ENCODE data around the gene HHATL.

DNA sequence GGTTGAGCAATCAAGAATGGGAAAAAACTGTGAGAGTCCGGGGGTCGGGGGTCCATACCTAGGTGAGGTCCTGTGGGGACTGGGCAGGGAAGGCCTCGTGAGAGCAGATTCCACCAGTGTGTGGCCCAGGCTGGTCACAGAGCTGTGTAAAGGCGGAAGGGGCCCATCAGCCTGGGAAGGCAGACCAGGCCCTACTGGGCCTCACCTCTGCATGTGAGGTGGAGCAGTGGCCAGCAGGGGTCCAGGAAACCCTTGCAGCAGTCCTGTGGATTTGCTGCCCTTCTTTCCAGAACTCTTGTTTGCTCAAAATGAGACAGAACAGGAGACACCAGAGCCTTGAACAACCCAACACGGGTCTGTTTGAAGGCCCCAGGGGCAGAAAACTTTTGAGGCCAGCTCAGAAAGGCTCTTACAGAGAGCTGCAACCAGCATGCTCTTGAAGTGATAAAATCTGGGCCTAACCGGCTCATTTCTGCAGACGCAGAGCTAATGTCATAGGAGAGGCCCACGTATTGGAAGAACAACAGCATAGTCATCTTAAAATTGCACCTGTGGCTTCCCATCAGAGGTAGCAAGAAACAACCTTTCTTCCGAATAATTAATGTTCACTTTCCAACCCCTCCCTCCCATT lies 30.3 kb upstream of the HHATL start:
- no peak for TF ChIP-seq GFI1B (tag by site-specific recombination; IDR thresholded peaks at IDR 0.05)
- TF ChIP-seq, protein P1, sequence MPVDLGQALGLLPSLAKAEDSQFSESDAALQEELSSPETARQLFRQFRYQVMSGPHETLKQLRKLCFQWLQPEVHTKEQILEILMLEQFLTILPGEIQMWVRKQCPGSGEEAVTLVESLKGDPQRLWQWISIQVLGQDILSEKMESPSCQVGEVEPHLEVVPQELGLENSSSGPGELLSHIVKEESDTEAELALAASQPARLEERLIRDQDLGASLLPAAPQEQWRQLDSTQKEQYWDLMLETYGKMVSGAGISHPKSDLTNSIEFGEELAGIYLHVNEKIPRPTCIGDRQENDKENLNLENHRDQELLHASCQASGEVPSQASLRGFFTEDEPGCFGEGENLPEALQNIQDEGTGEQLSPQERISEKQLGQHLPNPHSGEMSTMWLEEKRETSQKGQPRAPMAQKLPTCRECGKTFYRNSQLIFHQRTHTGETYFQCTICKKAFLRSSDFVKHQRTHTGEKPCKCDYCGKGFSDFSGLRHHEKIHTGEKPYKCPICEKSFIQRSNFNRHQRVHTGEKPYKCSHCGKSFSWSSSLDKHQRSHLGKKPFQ (tag by site-specific recombination; IDR thresholded peaks at IDR 0.05), result no peak
- TF ChIP-seq, protein P2, sequence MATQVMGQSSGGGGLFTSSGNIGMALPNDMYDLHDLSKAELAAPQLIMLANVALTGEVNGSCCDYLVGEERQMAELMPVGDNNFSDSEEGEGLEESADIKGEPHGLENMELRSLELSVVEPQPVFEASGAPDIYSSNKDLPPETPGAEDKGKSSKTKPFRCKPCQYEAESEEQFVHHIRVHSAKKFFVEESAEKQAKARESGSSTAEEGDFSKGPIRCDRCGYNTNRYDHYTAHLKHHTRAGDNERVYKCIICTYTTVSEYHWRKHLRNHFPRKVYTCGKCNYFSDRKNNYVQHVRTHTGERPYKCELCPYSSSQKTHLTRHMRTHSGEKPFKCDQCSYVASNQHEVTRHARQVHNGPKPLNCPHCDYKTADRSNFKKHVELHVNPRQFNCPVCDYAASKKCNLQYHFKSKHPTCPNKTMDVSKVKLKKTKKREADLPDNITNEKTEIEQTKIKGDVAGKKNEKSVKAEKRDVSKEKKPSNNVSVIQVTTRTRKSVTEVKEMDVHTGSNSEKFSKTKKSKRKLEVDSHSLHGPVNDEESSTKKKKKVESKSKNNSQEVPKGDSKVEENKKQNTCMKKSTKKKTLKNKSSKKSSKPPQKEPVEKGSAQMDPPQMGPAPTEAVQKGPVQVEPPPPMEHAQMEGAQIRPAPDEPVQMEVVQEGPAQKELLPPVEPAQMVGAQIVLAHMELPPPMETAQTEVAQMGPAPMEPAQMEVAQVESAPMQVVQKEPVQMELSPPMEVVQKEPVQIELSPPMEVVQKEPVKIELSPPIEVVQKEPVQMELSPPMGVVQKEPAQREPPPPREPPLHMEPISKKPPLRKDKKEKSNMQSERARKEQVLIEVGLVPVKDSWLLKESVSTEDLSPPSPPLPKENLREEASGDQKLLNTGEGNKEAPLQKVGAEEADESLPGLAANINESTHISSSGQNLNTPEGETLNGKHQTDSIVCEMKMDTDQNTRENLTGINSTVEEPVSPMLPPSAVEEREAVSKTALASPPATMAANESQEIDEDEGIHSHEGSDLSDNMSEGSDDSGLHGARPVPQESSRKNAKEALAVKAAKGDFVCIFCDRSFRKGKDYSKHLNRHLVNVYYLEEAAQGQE (tag by site-specific recombination; IDR thresholded peaks at IDR 0.05), result no peak
- TF ChIP-seq, protein P3, sequence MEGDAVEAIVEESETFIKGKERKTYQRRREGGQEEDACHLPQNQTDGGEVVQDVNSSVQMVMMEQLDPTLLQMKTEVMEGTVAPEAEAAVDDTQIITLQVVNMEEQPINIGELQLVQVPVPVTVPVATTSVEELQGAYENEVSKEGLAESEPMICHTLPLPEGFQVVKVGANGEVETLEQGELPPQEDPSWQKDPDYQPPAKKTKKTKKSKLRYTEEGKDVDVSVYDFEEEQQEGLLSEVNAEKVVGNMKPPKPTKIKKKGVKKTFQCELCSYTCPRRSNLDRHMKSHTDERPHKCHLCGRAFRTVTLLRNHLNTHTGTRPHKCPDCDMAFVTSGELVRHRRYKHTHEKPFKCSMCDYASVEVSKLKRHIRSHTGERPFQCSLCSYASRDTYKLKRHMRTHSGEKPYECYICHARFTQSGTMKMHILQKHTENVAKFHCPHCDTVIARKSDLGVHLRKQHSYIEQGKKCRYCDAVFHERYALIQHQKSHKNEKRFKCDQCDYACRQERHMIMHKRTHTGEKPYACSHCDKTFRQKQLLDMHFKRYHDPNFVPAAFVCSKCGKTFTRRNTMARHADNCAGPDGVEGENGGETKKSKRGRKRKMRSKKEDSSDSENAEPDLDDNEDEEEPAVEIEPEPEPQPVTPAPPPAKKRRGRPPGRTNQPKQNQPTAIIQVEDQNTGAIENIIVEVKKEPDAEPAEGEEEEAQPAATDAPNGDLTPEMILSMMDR (tag by site-specific recombination; IDR thresholded peaks at IDR 0.05), result no peak
- TF ChIP-seq, protein P4, sequence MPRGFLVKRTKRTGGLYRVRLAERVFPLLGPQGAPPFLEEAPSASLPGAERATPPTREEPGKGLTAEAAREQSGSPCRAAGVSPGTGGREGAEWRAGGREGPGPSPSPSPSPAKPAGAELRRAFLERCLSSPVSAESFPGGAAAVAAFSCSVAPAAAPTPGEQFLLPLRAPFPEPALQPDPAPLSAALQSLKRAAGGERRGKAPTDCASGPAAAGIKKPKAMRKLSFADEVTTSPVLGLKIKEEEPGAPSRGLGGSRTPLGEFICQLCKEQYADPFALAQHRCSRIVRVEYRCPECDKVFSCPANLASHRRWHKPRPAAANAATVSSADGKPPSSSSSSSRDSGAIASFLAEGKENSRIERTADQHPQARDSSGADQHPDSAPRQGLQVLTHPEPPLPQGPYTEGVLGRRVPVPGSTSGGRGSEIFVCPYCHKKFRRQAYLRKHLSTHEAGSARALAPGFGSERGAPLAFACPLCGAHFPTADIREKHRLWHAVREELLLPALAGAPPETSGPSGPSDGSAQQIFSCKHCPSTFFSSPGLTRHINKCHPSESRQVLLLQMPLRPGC (tag by site-specific recombination; IDR thresholded peaks at IDR 0.05), result no peak
